ENCODE data around the gene CD5L.

DNA sequence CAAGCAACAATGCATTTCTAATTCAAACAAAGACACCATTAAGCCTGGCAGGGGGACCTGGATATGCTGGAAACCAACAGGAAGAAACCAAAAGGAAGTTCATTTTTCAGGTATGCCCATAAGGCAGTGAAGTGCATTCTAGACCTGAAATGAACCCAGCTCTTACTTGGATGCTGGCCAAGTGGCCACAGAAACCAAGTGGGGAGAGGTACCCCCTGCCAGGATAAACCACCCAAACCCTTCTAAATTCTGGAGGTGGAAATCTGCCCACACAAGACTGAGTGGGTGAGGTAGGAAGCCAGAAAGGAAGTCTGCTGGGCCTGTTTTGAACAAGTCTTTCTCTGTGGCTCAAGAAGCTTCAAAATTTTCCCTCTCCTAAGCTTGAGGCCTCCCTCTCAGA lies 2.6 kb downstream of the CD5L start:
- TF ChIP-seq, protein P1, sequence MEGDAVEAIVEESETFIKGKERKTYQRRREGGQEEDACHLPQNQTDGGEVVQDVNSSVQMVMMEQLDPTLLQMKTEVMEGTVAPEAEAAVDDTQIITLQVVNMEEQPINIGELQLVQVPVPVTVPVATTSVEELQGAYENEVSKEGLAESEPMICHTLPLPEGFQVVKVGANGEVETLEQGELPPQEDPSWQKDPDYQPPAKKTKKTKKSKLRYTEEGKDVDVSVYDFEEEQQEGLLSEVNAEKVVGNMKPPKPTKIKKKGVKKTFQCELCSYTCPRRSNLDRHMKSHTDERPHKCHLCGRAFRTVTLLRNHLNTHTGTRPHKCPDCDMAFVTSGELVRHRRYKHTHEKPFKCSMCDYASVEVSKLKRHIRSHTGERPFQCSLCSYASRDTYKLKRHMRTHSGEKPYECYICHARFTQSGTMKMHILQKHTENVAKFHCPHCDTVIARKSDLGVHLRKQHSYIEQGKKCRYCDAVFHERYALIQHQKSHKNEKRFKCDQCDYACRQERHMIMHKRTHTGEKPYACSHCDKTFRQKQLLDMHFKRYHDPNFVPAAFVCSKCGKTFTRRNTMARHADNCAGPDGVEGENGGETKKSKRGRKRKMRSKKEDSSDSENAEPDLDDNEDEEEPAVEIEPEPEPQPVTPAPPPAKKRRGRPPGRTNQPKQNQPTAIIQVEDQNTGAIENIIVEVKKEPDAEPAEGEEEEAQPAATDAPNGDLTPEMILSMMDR (conservative IDR thresholded peaks at IDR 0.05): no peak
- no peak for TF ChIP-seq EZH2 (IDR thresholded peaks at IDR 0.05; ENCODE audit: low read depth)
